Measurements from ENCODE around the gene PDZD4. TPM values are rescaled to one million over a fixed set of nuclear protein-coding genes. Genes with fewer than 3 reads are reported as not detected.

Gene PDZD4
- total and polyA plus RNA-seq, 12 donors: 0.69 to 39.2 (median 3.7) TPM

DNA sequence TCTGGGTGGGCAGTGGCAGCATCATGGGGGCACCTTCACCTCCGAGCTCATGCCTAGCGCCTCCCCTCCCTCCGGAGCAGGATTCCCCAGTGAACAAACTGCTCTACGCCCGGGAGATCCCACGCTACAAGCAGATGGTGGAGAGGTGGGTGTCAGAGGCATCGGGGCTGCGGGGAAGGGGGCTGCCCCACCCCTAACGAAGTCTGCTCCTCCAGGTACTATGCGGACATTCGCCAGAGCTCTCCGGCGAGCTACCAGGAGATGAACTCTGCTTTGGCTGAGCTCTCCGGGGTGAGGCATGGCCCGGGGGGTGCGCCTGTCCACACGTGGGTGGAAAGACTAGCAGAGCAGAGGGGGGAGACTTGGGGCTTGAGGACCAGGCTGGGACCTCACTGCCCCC lies 52.2 kb downstream of the PDZD4 start:
- peaks cover 0 to 5% of the 10 kb centered on the region in 2 donors for H3K4me1 ChIP-seq (replicated peaks in 1 of 2)
- no peak overlapping the region for H3K4me3 ChIP-seq
- TF ChIP-seq POLR2A (IDR thresholded peaks at IDR 0.05) (no peak), CTCF (IDR thresholded peaks at IDR 0.05) (no peak)
- no peaks in the 10 kb centered on the region for H3K27me3 ChIP-seq
- peaks cover 0 to 6% of the 10 kb centered on the region in 2 donors for H3K36me3 ChIP-seq (replicated peaks in 1 of 2)
- no peaks in the 10 kb centered on the region for H3K9me3 ChIP-seq (replicated peaks in 1 of 3)
- intact Hi-C loops (cut with DNase I): no loop called here
- no peak for DNase-seq
- 63 to 85% (median 77%) methylated on average over 9 to 17 of the region's 17 CpGs for WGBS, 4 donors
- no peak overlapping the region for H3K27ac ChIP-seq

- 88 to 92% (median 89%) methylated on average over 7 to 34 of the region's 34 CpGs for WGBS, 4 donors
- no peak for TF ChIP-seq CTCF (IDR thresholded peaks at IDR 0.05)
- TF ChIP-seq POLR2A (IDR thresholded peaks at IDR 0.05): no peak
- intact Hi-C loops (cut with DNase I): no loop called here
These were observed 52.9 kb downstream of the PDZD4 start for GRCh38 chrX:153777261-153778090.

GRCh38 chrX:153776611-153777045 lies 53.7 kb downstream of the PDZD4 start:
- Histone ChIP-seq H3K27ac (no peak overlapping the region), H3K27me3 (no peaks in the 10 kb centered on the region), H3K36me3 (replicated peaks in 1 of 2) (peaks cover 0 to 6% of the 10 kb centered on the region in 2 donors), H3K4me3 (no peak overlapping the region), H3K9me3 (replicated peaks in 1 of 3) (no peaks in the 10 kb centered on the region), H3K4me1 (replicated peaks in 1 of 2) (peaks cover 0 to 5% of the 10 kb centered on the region in 2 donors)
- intact Hi-C loops (cut with DNase I): no loop called here
- DNase-seq: no peak
- no peak for TF ChIP-seq CTCF (IDR thresholded peaks at IDR 0.05)
- no peak for TF ChIP-seq POLR2A (IDR thresholded peaks at IDR 0.05)
- 85 to 91% (median 89%) methylated on average over 4 to 10 of the region's 22 CpGs for WGBS, 4 donors

More at GRCh38 chrX:153777261-153778090, 52.9 kb downstream of the PDZD4 start:
- Histone ChIP-seq H3K27me3 (no peaks in the 10 kb centered on the region), H3K4me3 (no peak overlapping the region), H3K36me3 (replicated peaks in 1 of 2) (peaks cover 0 to 6% of the 10 kb centered on the region in 2 donors), H3K4me1 (replicated peaks in 1 of 2) (peaks cover 0 to 5% of the 10 kb centered on the region in 2 donors), H3K9me3 (replicated peaks in 1 of 3) (no peaks in the 10 kb centered on the region), H3K27ac (no peak overlapping the region)
- DNase-seq: no peak

DNA sequence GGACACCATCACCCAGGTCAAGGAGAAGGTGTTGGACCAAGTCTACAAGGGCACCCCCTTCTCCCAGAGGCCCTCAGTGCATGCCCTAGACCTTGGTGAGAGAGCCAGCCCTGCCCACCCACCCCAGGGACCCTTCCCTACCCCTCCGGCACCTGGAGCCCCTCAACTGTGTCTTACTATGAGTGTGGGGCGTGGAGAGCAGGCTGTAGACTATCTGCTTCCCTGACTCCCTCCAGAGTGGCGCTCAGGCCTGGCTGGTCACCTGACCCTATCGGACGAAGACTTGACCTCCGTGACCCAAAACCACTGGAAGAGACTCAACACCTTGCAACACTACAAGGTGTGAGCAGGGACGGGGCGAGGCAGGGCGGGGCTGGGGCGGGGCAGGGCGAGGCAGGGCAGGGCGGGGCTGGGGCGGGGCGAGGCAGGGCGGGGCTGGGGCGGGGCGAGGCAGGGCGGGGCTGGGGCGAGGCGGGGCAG lies 54.2 kb downstream of the PDZD4 start:
- Histone ChIP-seq H3K4me3 (no peak overlapping the region), H3K9me3 (replicated peaks in 1 of 3) (no peaks in the 10 kb centered on the region), H3K4me1 (replicated peaks in 1 of 2) (peaks cover 0 to 5% of the 10 kb centered on the region in 2 donors), H3K27ac (no peak overlapping the region), H3K27me3 (no peaks in the 10 kb centered on the region), H3K36me3 (replicated peaks in 1 of 2) (peaks cover 0 to 10% of the 10 kb centered on the region in 2 donors)
- intact Hi-C loops (cut with DNase I): no loop called here
- WGBS, 4 donors: 84 to 87% (median 86%) methylated on average over 1 to 16 of the region's 20 CpGs; no CpG with 5 or more reads in 1 of the 4 donors
- DNase-seq: no peak
- no peak for TF ChIP-seq POLR2A (IDR thresholded peaks at IDR 0.05)
